Tibial nerve (tissue), 4 donors: ENCODE results near the gene SNRNP25. TPM values are rescaled to one million over a fixed set of nuclear protein-coding genes. Genes with fewer than 3 reads are reported as not detected.
A peak's percentile ranks its signal among the peaks of the same experiment; 100 is the strongest.
"Not testable (repeated sequence)": the region's sequence is repeated elsewhere in the genome, so short reads cannot be mapped to it uniquely, and the experiment has no call there.

Experiments
- DNase-seq, 2 donors: peaks; one replicate each; pipeline ENCODE4 v3.0.0-alpha.2; 2019; ENCODE audit warnings: low spot score in 2 of 2
- H3K27ac ChIP-seq, 4 donors: fragments of 200-600 bp; sonication (generic) in 3 of 4; one replicate each; pipeline ENCODE4 v1.5.1; 2017 to 2019; ENCODE audit warnings: mild to moderate bottlenecking in 1 of 4
- H3K27me3 ChIP-seq, 2 donors: fragments of 200-600 bp; sonication (generic) in 1 of 2; one replicate each; pipeline versions ENCODE4 v1.5.1 to v1.6.0; 2017 to 2019
- H3K36me3 ChIP-seq, 3 donors: fragments of 200-600 bp; sonication (generic); one replicate each; pipeline ENCODE4 v1.5.1; 2018 to 2019
- H3K4me1 ChIP-seq, 4 donors: fragments of 200-600 bp; sonication (generic) in 3 of 4; one replicate each; pipeline ENCODE4 v1.5.1; 2017 to 2019
- H3K4me3 ChIP-seq, 4 donors: fragments of 200-600 bp; sonication (generic) in 3 of 4; one replicate each; pipeline ENCODE4 v1.5.1; 2017 to 2019; ENCODE audit warnings: mild to moderate bottlenecking in 1 of 4, moderate library complexity in 1 of 4
- H3K9me3 ChIP-seq, 4 donors: fragments of 200-600 bp; sonication (generic) in 3 of 4; one replicate each; pipeline ENCODE4 v1.5.1; 2017 to 2019
- CTCF ChIP-seq, 5 experiments: fragments of 200-600 bp in 3 of 5; fragments of 450-650 bp in 2 of 5; sonication (generic) in 3 of 5; IDR thresholded peaks; one replicate each; pipeline ENCODE4 v1.5.1; 2016 to 2019; ENCODE audit warnings: antibody characterized with exemption in 5 of 5, mild to moderate bottlenecking in 3 of 5, moderate library complexity in 2 of 5
- EP300 ChIP-seq, 2 donors: sonication (generic); formaldehyde crosslinking; IDR thresholded peaks; one replicate each; pipeline ENCODE4 v1.6.1; 2017; ENCODE audit warnings: antibody characterized with exemption in 2 of 2, mild to moderate bottlenecking in 1 of 2
- POLR2A ChIP-seq, 2 donors: fragments of 450-650 bp; IDR thresholded peaks; one replicate each; pipeline ENCODE4 v1.6.1; 2017; ENCODE audit warnings: antibody characterized with exemption in 2 of 2, mild to moderate bottlenecking in 2 of 2, moderate library complexity in 2 of 2
- WGBS, 2 donors: methylation state at CpG; one replicate each; pipeline ENCODE4 v1.1.5; 2018; 5-methylcytosine and 5-hydroxymethylcytosine counted together
- total RNA-seq, 4 donors: library from RNA; depleted of rRNA; stranded (reverse); fragments of >200 nt; gene quantifications; one replicate each; pipeline ENCODE4 v1.1.0, GENCODE V29; 2016

Gene SNRNP25
- total RNA-seq, 4 donors from 2014 or later = 9.3 to 21.6 (median 15.7) TPM

GRCh38 chr16:42069-42457 lies 11.6 kb upstream of the SNRNP25 start:
- Histone ChIP-seq H3K4me1 (peaks cover 0 to 3% (median 0%) of the 10 kb centered on the region in 4 donors), H3K36me3 (peaks cover 0 to 32% (median 3%) of the 10 kb centered on the region in 3 donors), H3K27ac (no peak overlapping the region), H3K27me3 (no peaks in the 10 kb centered on the region), H3K9me3 (no peaks in the 10 kb centered on the region), H3K4me3 (peak overlapping the region in 1 of 4 donors; percentile 19)
- 81 to 87% methylated on average over 11 of the region's 11 CpGs for WGBS, 2 donors
- no peak for DNase-seq
- no peak for TF ChIP-seq POLR2A (IDR thresholded peaks at IDR 0.05)
- no peak for TF ChIP-seq EP300 (IDR thresholded peaks at IDR 0.05)
- no peak for TF ChIP-seq CTCF (IDR thresholded peaks at IDR 0.05)

- WGBS, 2 donors = 86 to 92% methylated on average over 4 of the region's 4 CpGs
- Histone ChIP-seq H3K4me3 (no peak overlapping the region), H3K27me3 (no peaks in the 10 kb centered on the region), H3K27ac (no peak overlapping the region), H3K9me3 (no peaks in the 10 kb centered on the region), H3K4me1 (peaks cover 0 to 3% (median 0%) of the 10 kb centered on the region in 4 donors), H3K36me3 (peaks cover 0 to 36% (median 3%) of the 10 kb centered on the region in 3 donors)
- DNase-seq = no peak
- no peak for TF ChIP-seq EP300 (IDR thresholded peaks at IDR 0.05)
- no peak for TF ChIP-seq CTCF (IDR thresholded peaks at IDR 0.05)
- no peak for TF ChIP-seq POLR2A (IDR thresholded peaks at IDR 0.05)
Observed at GRCh38 chr16:42691-43090, 10.9 kb upstream of the SNRNP25 start.

GRCh38 chr16:43294-43693 lies 10.3 kb upstream of the SNRNP25 start:
- no peak for DNase-seq
- Histone ChIP-seq H3K27ac (no peak overlapping the region), H3K36me3 (peaks cover 0 to 37% (median 3%) of the 10 kb centered on the region in 3 donors), H3K9me3 (no peaks in the 10 kb centered on the region), H3K4me1 (peaks cover 0 to 3% (median 0%) of the 10 kb centered on the region in 4 donors), H3K4me3 (no peak overlapping the region), H3K27me3 (no peaks in the 10 kb centered on the region)
- TF ChIP-seq EP300 (IDR thresholded peaks at IDR 0.05) (no peak), CTCF (IDR thresholded peaks at IDR 0.05) (no peak), POLR2A (IDR thresholded peaks at IDR 0.05) (no peak)
- 69 to 75% methylated on average over 5 of the region's 5 CpGs for WGBS, 2 donors

- Histone ChIP-seq H3K9me3 (no peaks in the 10 kb centered on the region), H3K4me1 (peaks cover 0 to 3% (median 0%) of the 10 kb centered on the region in 4 donors), H3K27me3 (no peaks in the 10 kb centered on the region), H3K4me3 (no peak overlapping the region), H3K27ac (no peak overlapping the region), H3K36me3 (peaks cover 0 to 50% (median 3%) of the 10 kb centered on the region in 3 donors)
- TF ChIP-seq EP300 (IDR thresholded peaks at IDR 0.05) (no peak), POLR2A (IDR thresholded peaks at IDR 0.05) (no peak), CTCF (IDR thresholded peaks at IDR 0.05) (no peak)
- WGBS, 2 donors = 95 to 97% methylated on average over 8 of the region's 8 CpGs
- DNase-seq = no peak
Observed at GRCh38 chr16:44655-45054, 9.0 kb upstream of the SNRNP25 start.

- Histone ChIP-seq H3K4me3 (no peak overlapping the region), H3K36me3 (peaks cover 0 to 55% (median 3%) of the 10 kb centered on the region in 3 donors), H3K27me3 (no peaks in the 10 kb centered on the region), H3K27ac (no peak overlapping the region), H3K4me1 (peaks cover 0 to 3% (median 0%) of the 10 kb centered on the region in 4 donors), H3K9me3 (no peaks in the 10 kb centered on the region)
- DNase-seq = no peak
- WGBS, 2 donors = 86 to 91% methylated on average over 5 of the region's 5 CpGs
- TF ChIP-seq EP300 (IDR thresholded peaks at IDR 0.05) = no peak
- TF ChIP-seq POLR2A (IDR thresholded peaks at IDR 0.05) = no peak
- no peak for TF ChIP-seq CTCF (IDR thresholded peaks at IDR 0.05)
Observed at GRCh38 chr16:45454-45853, 8.2 kb upstream of the SNRNP25 start.

- H3K36me3 ChIP-seq = peaks cover 0 to 55% (median 3%) of the 10 kb centered on the region in 3 donors
- 90 to 96% methylated on average over 7 of the region's 7 CpGs for WGBS, 2 donors
- not testable (repeated sequence) for H3K27ac ChIP-seq, H3K9me3 ChIP-seq, H3K27me3 ChIP-seq, DNase-seq, H3K4me3 ChIP-seq, H3K4me1 ChIP-seq
Observed at GRCh38 chr16:46510-46909, 7.1 kb upstream of the SNRNP25 start.
